ENCODE results near the gene PALB2. TPM values are rescaled to one million over a fixed set of nuclear protein-coding genes. Genes with fewer than 3 reads are reported as not detected.

Gene PALB2
- polyA plus RNA-seq, 1 of the 3 experiments (the other 2 are of a cell fraction): 3.3 TPM

DNA sequence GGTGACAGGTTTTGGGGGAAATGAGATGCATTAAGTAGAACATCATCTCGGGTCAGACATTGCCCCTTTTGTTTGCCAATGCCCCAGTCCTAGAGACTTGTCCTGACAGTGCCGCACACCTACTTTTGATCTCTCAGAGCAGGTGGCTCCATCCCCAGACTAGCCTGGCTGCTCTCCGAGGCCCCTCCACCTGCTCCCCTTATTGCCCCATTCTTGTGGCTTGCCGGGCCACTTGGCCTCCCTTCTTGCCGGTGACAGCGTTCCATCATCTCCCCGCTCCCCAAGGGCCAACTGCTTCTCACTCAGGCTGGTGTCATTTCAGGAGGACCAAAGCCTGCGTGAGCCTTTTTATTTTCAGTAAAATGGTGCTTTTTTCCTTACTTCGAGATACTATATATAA lies 68.7 kb downstream of the PALB2 start:
- H3K27ac ChIP-seq (ENCODE audit: low read depth in 2 of 2, low read length in 1 of 2): no peak overlapping the region
- H3K9me2 ChIP-seq: no peaks in the 10 kb centered on the region
- H3F3A ChIP-seq (replicated peaks; ENCODE audit: insufficient read depth): peaks cover 12% of the 10 kb centered on the region
- H3K4me2 ChIP-seq: no peak overlapping the region
- no peak for DNase-seq
- H2AFZ ChIP-seq (ENCODE audit: low read depth): no peak overlapping the region
- no peaks in the 10 kb centered on the region for H3K4me1 ChIP-seq (ENCODE audit: control insufficient read depth in 1 of 2, insufficient read depth in 2 of 2, low read depth in 1 of 2, low read length in 1 of 2)
- H3K27me3 ChIP-seq (ENCODE audit: insufficient read depth): no peaks in the 10 kb centered on the region
- peaks cover 37 to 52% of the 10 kb centered on the region in 2 experiments for H3K36me3 ChIP-seq (replicated peaks in 1 of 2; ENCODE audit: control insufficient read depth in 1 of 2, insufficient read depth in 2 of 2, low read length in 1 of 2)
- TF ChIP-seq, protein P1, sequence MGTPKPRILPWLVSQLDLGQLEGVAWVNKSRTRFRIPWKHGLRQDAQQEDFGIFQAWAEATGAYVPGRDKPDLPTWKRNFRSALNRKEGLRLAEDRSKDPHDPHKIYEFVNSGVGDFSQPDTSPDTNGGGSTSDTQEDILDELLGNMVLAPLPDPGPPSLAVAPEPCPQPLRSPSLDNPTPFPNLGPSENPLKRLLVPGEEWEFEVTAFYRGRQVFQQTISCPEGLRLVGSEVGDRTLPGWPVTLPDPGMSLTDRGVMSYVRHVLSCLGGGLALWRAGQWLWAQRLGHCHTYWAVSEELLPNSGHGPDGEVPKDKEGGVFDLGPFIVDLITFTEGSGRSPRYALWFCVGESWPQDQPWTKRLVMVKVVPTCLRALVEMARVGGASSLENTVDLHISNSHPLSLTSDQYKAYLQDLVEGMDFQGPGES (IDR thresholded peaks at IDR 0.05; ENCODE audit: low read depth, low read length): no peak
- TF ChIP-seq TCF12 (IDR thresholded peaks at IDR 0.05): no peak
- TF ChIP-seq MAX (IDR thresholded peaks at IDR 0.05; ENCODE audit: low read depth): no peak
- TF ChIP-seq CTCF (IDR thresholded peaks at IDR 0.05): no peak
- TF ChIP-seq ZBTB33 (IDR thresholded peaks at IDR 0.05; ENCODE audit: borderline replicate concordance, low read depth): no peak
- TF ChIP-seq JUND (IDR thresholded peaks at IDR 0.05): no peak
- ChIA-PET CTCF (interaction anchor here (2.4 kb wide), 1 partner anchor 24 kb away, joined by 7 read pairs; the partner anchor contains the start of gene NDUFAB1), POLR2A (no interaction called here)
- no peak overlapping the region for H3K9ac ChIP-seq
- no peak overlapping the region for H3K4me3 ChIP-seq (ENCODE audit: low read depth in 2 of 2, low read length in 1 of 2)
- H3K79me2 ChIP-seq (ENCODE audit: insufficient read depth): 0 out of 2 replicates have a peak, but pooled peaks cover 3% of the 10 kb centered on the region
- no peaks in the 10 kb centered on the region for H3K9me3 ChIP-seq
- WGBS (ENCODE audit: low lambda C conversion rate): 89% methylated on average over 9 of the region's 9 CpGs
- no peaks in the 10 kb centered on the region; the same call in 1 of the 2 replicates for H4K20me1 ChIP-seq (ENCODE audit: insufficient read depth)

DNA sequence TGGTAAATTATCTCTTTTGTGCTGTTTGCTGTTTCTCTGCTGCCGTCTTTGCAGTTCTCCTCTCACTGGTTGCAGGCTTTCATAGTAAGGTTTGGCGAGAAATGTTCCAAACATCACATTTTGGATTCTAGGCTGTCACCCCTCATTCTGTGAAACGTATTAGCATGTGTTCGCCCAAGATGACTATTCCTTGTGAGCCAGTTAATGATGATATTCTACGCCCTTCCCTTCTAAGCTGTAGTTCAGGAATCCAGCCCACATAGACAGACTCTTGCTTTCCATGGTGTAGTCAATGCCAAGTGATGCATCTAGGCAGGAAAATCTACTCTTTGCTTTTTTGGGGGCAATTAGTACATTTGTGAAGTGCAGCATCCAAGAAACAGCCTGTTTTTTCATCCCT lies 69.2 kb downstream of the PALB2 start:
- Histone ChIP-seq H3K9me3 (no peaks in the 10 kb centered on the region), H3K36me3 (replicated peaks in 1 of 2; ENCODE audit: control insufficient read depth in 1 of 2, insufficient read depth in 2 of 2, low read length in 1 of 2) (peaks cover 42 to 57% of the 10 kb centered on the region in 2 experiments), H3K9ac (no peak overlapping the region), H3K4me3 (ENCODE audit: low read depth in 2 of 2, low read length in 1 of 2) (no peak overlapping the region), H3K9me2 (no peaks in the 10 kb centered on the region), H4K20me1 (ENCODE audit: insufficient read depth) (no peaks in the 10 kb centered on the region; the same call in 1 of the 2 replicates), H3K27ac (ENCODE audit: low read depth in 2 of 2, low read length in 1 of 2) (no peak overlapping the region), H2AFZ (ENCODE audit: low read depth) (no peak overlapping the region), H3F3A (replicated peaks; ENCODE audit: insufficient read depth) (peaks cover 12% of the 10 kb centered on the region), H3K27me3 (ENCODE audit: insufficient read depth) (no peaks in the 10 kb centered on the region), H3K4me1 (ENCODE audit: control insufficient read depth in 1 of 2, insufficient read depth in 2 of 2, low read depth in 1 of 2, low read length in 1 of 2) (no peaks in the 10 kb centered on the region), H3K4me2 (no peak overlapping the region), H3K79me2 (ENCODE audit: insufficient read depth) (0 out of 2 replicates have a peak, but pooled peaks cover 8% of the 10 kb centered on the region)
- CTCF ChIA-PET: interaction anchor here (2.4 kb wide), 1 partner anchor 25 kb away, joined by 7 read pairs; the partner anchor contains the start of gene NDUFAB1
- DNase-seq: no peak
- POLR2A ChIA-PET: no interaction called here
- 90% methylated on average over 5 of the region's 5 CpGs for WGBS (ENCODE audit: low lambda C conversion rate)
- TF ChIP-seq FOSL2 (IDR thresholded peaks at IDR 0.05; ENCODE audit: borderline replicate concordance, low read depth): no peak
- no peak for TF ChIP-seq USF2 (IDR thresholded peaks at IDR 0.05; ENCODE audit: borderline replicate concordance, low read depth, low read length)
- no peak for TF ChIP-seq RFX5 (IDR thresholded peaks at IDR 0.05; ENCODE audit: low read length)
- no peak for TF ChIP-seq RXRA (IDR thresholded peaks at IDR 0.05; ENCODE audit: borderline replicate concordance, low read depth)
- no peak for TF ChIP-seq JUND (IDR thresholded peaks at IDR 0.05)
- TF ChIP-seq REST (IDR thresholded peaks at IDR 0.05; ENCODE audit: low read depth, low read length): no peak
- no peak for TF ChIP-seq RCOR1 (IDR thresholded peaks at IDR 0.05; ENCODE audit: low read length)
- no peak for TF ChIP-seq GABPA (IDR thresholded peaks at IDR 0.05; ENCODE audit: low read depth)
- TF ChIP-seq TAF1 (IDR thresholded peaks at IDR 0.05; ENCODE audit: borderline replicate concordance, low read depth, low read length): no peak
- no peak for TF ChIP-seq CHD2 (IDR thresholded peaks at IDR 0.05; ENCODE audit: low read length, partially characterized antibody)
- TF ChIP-seq MAX (IDR thresholded peaks at IDR 0.05; ENCODE audit: low read depth): no peak
- no peak for TF ChIP-seq YY1 (IDR thresholded peaks at IDR 0.05; ENCODE audit: low read depth)
- no peak for TF ChIP-seq MEF2A (IDR thresholded peaks at IDR 0.05; ENCODE audit: borderline replicate concordance, low read depth)

All from SK-N-SH (cell line).